Stimulated activated CD8-positive, alpha-beta memory T cell treated with anti-CD3 and anti-CD28 coated beads, Interleukin-15, amount 100 ng/mL, for 1 hour (primary cell): ENCODE measurements around the gene RFX7.
"Not testable (repeated sequence)": the region's sequence is repeated elsewhere in the genome, so short reads cannot be mapped to it uniquely, and the experiment has no call there.

ENCODE experiments used
- DNase-seq: peaks from one replicate; pipeline ENCODE4 v3.0.0-alpha.2; 2020; ENCODE audit warnings: low read depth

The RFX7 gene

DNA sequence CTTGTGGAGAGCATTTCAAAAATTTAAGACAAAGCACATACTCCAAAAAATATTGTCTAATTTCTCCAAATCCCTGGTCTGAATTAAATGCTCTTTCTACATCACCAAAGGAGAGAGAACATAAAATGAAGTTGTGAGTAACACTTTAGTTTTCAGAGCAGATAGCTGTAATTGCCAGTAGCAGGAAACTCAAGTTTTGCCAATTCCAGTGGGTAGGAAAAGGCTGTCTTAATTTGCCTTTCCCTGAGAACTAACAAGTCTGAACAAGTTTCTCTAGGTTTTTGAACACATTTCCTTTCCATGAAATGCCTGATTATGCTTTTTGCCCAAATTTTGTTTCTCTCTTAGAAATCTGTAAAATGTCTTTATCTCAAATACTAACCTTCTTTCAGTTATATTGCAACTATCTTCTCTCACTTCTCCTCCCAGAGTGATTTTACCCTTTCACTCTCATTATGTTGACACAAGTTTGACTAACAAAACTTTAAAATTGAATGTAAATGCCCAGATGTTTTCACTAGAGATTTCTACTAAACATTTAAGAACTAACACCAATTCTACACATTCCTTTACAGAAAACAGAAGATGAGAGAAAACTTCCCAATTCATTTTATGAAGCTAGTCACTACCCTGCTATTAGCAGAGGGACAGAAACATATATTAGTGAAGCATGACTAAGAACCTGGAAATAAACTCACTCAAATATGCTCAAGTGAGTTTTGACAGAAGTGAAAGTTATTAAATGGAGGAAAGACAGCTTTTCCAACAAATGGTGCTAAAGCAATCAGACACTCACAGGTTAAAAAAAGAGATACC, 38.4 kb downstream of the RFX7 start:
- no peak for DNase-seq

- DNase-seq = not testable (repeated sequence)
Measured at GRCh38 chr15:56203312-56203922, 40.3 kb downstream of the RFX7 start.

- no peak for DNase-seq
Measured at GRCh38 chr15:56202701-56203100, 41.0 kb downstream of the RFX7 start.

- DNase-seq = no peak
Measured at GRCh38 chr15:56199038-56199437, 44.6 kb downstream of the RFX7 start.

GRCh38 chr15:56194035-56194434, 49.6 kb downstream of the RFX7 start:
- DNase-seq = no peak

GRCh38 chr15:56192659-56193442, 50.8 kb downstream of the RFX7 start:
- DNase-seq = no peak

- no peak for DNase-seq
Measured at GRCh38 chr15:56187665-56188064, 56.0 kb downstream of the RFX7 start.

- no peak for DNase-seq
Measured at GRCh38 chr15:56185980-56186379, 57.7 kb downstream of the RFX7 start.

DNA sequence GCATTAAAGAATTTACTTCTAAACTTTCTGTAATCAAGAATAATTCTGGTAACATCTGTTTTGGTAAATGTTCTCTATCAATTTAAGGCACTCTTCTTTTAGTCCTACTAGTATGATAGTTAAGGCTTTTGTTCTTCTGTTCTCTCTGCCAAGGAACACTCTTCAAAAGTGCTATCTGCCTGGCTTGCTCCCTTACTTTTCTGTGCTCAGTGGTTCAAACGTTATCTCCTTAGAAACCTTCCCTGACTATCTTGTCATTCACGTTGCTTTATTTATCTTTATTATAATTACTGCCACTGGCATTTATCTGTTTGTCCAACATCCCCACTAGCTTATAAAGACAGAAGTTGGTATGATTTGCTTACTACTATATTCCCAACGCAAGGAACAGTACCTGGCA, 59.2 kb downstream of the RFX7 start:
- no peak for DNase-seq

GRCh38 chr15:56180851-56181250, 62.8 kb downstream of the RFX7 start:
- no peak for DNase-seq

GRCh38 chr15:56176996-56177395, 66.7 kb downstream of the RFX7 start:
- no peak for DNase-seq

DNA sequence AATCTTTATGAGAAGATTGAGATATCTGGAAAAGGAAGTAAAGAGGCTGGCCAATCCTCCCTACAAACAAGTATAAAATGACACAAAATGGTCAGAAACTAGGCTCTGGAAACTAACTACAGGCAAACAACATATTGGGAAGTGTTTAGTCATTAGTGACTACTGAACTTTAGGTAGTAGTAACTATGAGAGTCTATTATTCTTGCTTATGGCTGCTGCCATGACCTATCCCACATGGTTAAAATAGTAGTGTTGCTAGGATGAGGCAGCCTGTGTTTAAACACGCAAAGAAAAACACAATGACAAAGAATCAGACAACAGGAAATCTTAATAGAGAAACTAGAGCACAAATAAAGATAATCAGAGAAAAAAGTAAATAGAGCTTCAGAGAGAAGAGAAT, 67.9 kb downstream of the RFX7 start:
- no peak for DNase-seq

DNA sequence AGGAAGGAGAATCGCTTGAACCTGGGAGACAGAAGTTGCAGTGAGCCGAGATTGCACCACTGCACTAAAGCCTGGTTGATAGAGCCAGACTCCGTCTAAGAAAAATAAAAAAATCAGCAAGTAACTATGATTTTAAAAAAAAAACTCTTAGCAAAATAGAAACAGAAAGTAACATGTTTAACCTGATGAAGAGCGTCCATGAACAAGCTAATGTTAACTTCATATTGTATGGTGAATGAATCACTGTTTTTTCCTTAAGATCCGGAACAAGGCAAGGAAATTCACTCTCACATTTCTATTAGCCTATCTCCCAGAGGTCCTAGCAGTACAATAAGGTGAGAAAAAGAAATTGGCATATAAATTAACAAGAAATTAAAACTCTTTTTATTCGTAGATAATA, 69.0 kb downstream of the RFX7 start:
- no peak for DNase-seq

DNA sequence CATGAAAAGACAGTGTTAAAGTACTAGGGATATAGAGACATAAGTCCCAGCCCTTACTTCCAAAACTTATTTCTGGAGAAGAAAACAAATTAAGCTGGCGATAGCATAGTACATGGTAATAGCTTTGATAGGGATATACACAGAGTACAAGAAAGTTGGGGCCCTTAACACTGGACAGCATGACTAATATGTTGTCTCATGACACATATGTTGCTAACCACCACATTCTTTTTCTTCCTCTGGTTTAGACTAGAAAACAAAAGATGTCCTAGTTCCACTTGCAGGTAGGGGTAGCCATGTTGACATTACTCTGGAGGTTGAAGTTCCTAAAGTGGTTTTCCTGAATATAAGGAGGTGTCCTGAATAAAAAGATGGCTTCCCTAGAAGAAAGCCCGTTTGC, 75.3 kb downstream of the RFX7 start:
- DNase-seq = no peak

- no peak for DNase-seq
Measured at GRCh38 chr15:56165234-56165633, 78.4 kb downstream of the RFX7 start.

DNA sequence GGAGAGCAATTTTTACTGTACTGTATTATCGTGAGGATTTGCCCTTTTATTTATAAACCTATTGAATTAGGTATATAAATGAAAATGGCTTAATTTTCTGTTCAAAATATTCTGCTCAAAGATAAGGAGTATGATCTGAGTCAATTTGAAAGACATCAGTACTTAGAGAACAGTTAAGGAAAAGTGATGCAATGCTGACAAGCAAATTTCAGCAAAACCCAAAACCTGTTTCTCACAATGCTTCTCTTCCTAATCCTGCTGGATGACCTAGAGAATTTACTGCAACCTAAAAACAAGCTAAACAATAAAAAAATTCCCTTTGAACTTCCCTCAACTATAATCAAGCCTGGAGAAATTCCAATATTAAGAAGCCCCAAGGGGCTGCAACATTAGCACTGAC, 82.7 kb downstream of the RFX7 start:
- no peak for DNase-seq

- DNase-seq = no peak
Measured at GRCh38 chr15:56156877-56157276, 86.8 kb downstream of the RFX7 start.

GRCh38 chr15:56155278-56155677, 88.4 kb downstream of the RFX7 start:
- DNase-seq = not testable (repeated sequence)

DNA sequence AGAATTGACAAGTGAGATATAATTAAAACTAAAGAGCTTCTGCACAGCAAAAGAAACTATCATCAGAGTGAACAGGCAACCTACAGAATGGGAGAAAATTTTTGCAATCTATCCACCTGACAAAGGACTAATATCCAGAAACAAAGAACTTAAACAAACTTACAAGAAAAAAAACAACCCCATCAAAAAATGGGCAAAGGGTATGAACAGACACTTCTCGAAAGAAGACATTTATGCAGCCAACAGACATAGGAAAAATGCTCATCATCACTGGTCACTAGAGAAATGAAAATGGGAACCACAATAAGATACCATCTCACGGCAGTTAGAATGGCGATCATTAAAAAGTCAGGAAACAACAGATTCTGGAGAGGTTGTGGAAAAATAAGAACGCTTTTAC, 88.9 kb downstream of the RFX7 start:
- not testable (repeated sequence) for DNase-seq

- no peak for DNase-seq
Measured at GRCh38 chr15:56150204-56150603, 93.5 kb downstream of the RFX7 start.

DNA sequence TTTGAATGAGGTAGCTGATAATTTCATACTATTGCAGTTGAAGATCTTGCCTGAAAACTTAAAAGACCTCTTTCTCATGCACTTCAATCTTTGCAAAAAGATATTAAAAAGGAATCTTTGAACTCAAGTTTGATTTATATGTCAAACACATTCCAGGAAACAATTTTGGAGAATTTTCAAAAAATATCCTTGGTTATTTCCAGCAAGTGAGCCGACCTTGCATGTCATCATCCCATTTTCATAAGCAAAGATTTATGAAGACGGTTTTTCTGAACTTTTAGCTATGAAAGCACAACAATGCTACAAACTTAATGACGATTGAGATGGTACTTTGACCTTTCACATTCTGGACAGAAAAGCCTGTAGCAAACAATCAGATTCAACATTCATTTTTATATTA, 95.6 kb downstream of the RFX7 start:
- no peak for DNase-seq

GRCh38 chr15:56146756-56147155, 96.9 kb downstream of the RFX7 start:
- no peak for DNase-seq

DNA sequence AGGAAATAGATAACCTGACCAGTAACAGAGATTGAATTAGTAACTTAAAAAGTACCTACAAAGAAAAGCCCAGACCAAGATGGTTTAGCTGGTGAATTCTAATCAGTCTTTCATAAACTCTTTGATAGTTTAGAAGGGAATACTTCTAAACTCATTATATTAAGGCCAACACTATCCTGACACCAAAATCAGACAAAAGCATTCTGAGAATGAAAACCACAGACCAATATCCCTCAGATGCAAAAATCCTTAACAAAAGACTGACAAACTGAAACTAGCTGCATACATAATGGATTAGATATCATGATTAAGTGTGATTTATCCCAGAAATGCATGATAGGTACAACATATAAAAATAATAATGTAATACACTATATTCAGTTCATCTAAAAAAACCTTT, 115.6 kb downstream of the RFX7 start:
- no peak for DNase-seq
